Transverse colon (tissue), 4 donors: ENCODE results near the gene OTUB1. TPM values are rescaled to one million over a fixed set of nuclear protein-coding genes. Genes with fewer than 3 reads are reported as not detected.

ENCODE experiments used
- DNase-seq: peaks from one replicate; pipeline ENCODE4 v3.0.0-alpha.2; 2019
- H3K27ac ChIP-seq, 4 donors: fragments of 200-600 bp; sonication (generic); 2 replicates each; pipeline ENCODE4 v1.5.1; 2016 to 2018; ENCODE audit warnings: inconsistent platforms in 4 of 4
- H3K27me3 ChIP-seq: fragments of 200-600 bp; sonication (generic); 2 replicates; pipeline ENCODE4 v1.5.1; 2017; ENCODE audit warnings: inconsistent platforms
- H3K36me3 ChIP-seq, 4 donors: fragments of 200-600 bp; sonication (generic); 2 replicates each; pipeline ENCODE4 v1.5.1; 2017 to 2019; ENCODE audit warnings: inconsistent platforms in 4 of 4
- H3K4me1 ChIP-seq, 4 donors: fragments of 200-600 bp; sonication (generic); 2 replicates each; pipeline ENCODE4 v1.5.1; 2017 to 2020; ENCODE audit warnings: inconsistent platforms in 4 of 4
- H3K4me3 ChIP-seq, 4 donors: fragments of 200-600 bp; sonication (generic); 1 replicate in 1 of 4; 2 replicates in 3 of 4; pipeline versions ENCODE4 v1.5.1 to v1.6.1; 2017 to 2019; ENCODE audit warnings: inconsistent platforms in 4 of 4
- H3K9me3 ChIP-seq, 2 donors: fragments of 200-600 bp; sonication (generic); 2 replicates each; pipeline ENCODE4 v1.5.1; 2017 to 2019; ENCODE audit warnings: inconsistent platforms in 2 of 2
- EP300 ChIP-seq: sonication (generic); formaldehyde crosslinking; IDR thresholded peaks from one replicate; pipeline ENCODE4 v1.6.1; 2017; ENCODE audit warnings: antibody characterized with exemption, low read depth
- POLR2A ChIP-seq: fragments of 450-650 bp; IDR thresholded peaks from one replicate; pipeline ENCODE4 v1.6.1; 2016; ENCODE audit warnings: antibody characterized with exemption, mild to moderate bottlenecking, moderate library complexity
- POLR2AphosphoS5 ChIP-seq, 3 donors: sonication (generic); formaldehyde crosslinking; IDR thresholded peaks; one replicate each; pipeline ENCODE4 v1.6.1; 2016; ENCODE audit warnings: antibody characterized with exemption in 3 of 3
- WGBS, 2 donors: methylation state at CpG; one replicate each; pipeline ENCODE4 v1.1.5; 2018; ENCODE audit warnings: low coverage in 1 of 2; 5-methylcytosine and 5-hydroxymethylcytosine counted together
- in situ Hi-C, 4 donors: fragments of 200-750 bp; cut with MboI; loops; one replicate each; pipeline versions ENCODE4 v1.15.0 to v1.15.1; 2017; ENCODE audit warnings: low sequenced_read_pairs in 3 of 4, low pct_ligation_motif_present in 1 of 4, low pct_unique_long_range_greater_than_20kb in 1 of 4
- intact Hi-C: fragments of 100-400 bp; cut with DNase I; formaldehyde crosslinking; loops from one replicate; pipeline ENCODE4 v1.15.1; 2023; ENCODE audit warnings: low total_unique reads
- total RNA-seq, 4 donors: library from RNA; depleted of rRNA; stranded (reverse); fragments of >200 nt; gene quantifications; one replicate each; pipeline ENCODE4 v1.1.0, GENCODE V29; 2016
- TF ChIP-seq, protein P1 (sequence below), 5 experiments: fragments of 200-600 bp in 3 of 5; fragments of 450-650 bp in 2 of 5; sonication (generic) in 3 of 5; IDR thresholded peaks; 1 replicate in 2 of 5; 2 replicates in 3 of 5; pipeline ENCODE4 v1.5.1; 2016 to 2017; ENCODE audit warnings: antibody characterized with exemption in 5 of 5, inconsistent platforms in 3 of 5, mild to moderate bottlenecking in 2 of 5, moderate library complexity in 1 of 5

Gene OTUB1
- total RNA-seq, 4 donors from 2014 or later, result 52.7 to 114 (median 79.4) TPM

DNA sequence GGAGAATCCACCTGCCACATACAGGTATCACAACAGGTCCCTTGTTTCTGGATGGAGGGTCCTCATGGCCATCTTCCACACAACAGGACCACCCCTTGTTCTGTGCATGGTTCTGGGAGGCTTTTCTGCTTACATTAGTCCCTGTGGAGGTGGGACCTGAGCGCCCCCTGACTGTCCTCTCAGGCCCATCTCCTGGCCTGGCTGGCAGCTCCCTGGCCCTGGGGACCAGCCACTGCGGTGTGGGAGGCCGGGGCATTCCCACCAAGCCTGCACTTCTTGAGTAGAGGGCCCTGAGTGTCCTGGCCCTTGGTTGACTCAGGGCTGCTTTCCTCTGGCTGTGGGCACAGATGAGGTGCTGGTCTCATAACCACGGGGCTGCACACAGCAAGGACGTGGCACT is 6.8 kb upstream of the OTUB1 start:
- H3K4me1 ChIP-seq, result peaks cover 15 to 22% (median 18%) of the 10 kb centered on the region in 4 donors
- TF ChIP-seq, protein P1, sequence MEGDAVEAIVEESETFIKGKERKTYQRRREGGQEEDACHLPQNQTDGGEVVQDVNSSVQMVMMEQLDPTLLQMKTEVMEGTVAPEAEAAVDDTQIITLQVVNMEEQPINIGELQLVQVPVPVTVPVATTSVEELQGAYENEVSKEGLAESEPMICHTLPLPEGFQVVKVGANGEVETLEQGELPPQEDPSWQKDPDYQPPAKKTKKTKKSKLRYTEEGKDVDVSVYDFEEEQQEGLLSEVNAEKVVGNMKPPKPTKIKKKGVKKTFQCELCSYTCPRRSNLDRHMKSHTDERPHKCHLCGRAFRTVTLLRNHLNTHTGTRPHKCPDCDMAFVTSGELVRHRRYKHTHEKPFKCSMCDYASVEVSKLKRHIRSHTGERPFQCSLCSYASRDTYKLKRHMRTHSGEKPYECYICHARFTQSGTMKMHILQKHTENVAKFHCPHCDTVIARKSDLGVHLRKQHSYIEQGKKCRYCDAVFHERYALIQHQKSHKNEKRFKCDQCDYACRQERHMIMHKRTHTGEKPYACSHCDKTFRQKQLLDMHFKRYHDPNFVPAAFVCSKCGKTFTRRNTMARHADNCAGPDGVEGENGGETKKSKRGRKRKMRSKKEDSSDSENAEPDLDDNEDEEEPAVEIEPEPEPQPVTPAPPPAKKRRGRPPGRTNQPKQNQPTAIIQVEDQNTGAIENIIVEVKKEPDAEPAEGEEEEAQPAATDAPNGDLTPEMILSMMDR (IDR thresholded peaks at IDR 0.05), result no peak
- TF ChIP-seq POLR2A, result no peak
- TF ChIP-seq POLR2AphosphoS5 (IDR thresholded peaks at IDR 0.05), result no peak
- no peak for TF ChIP-seq EP300
- no peak overlapping the region for H3K4me3 ChIP-seq
- intact Hi-C loops (no loop called here), in situ Hi-C loops (no loop called here)
- no peaks in the 10 kb centered on the region for H3K36me3 ChIP-seq
- H3K27me3 ChIP-seq, result no peaks in the 10 kb centered on the region
- no peak for DNase-seq
- whole genome bisulfite sequencing, 2 donors, result 90 to 100% methylated on average over 2 to 5 of the region's 5 CpGs
- H3K9me3 ChIP-seq, result no peaks in the 10 kb centered on the region
- H3K27ac ChIP-seq, result no peak overlapping the region

DNA sequence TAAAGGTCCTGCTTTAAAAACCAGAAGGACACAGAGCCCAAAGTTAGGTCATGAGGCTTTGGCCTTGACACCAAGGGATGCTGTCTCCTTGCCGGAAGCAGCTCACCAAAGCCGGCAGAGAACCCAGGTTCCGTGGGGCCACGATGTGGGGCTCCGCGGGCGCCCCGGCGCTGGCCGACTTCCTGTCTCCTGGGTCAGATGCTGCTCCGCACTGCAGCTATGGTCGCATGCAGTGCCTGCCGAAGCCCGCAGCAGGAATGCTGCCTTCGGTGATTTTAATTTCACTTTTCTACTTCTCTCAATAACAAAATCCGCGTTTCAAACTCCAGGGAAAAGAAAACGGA is 454 bp upstream of the OTUB1 start:
- no peak for TF ChIP-seq POLR2A
- no peak for TF ChIP-seq POLR2AphosphoS5 (IDR thresholded peaks at IDR 0.05)
- TF ChIP-seq, protein P1 (IDR thresholded peaks at IDR 0.05), result no peak
- no peak for TF ChIP-seq EP300
- Histone ChIP-seq H3K4me3 (peak overlapping the region; percentile 84 to 100 (median 95)), H3K27ac (peak overlapping the region; percentile 84 to 95 (median 92)), H3K27me3 (no peaks in the 10 kb centered on the region), H3K4me1 (peaks cover 10 to 26% (median 16%) of the 10 kb centered on the region in 4 donors), H3K36me3 (peaks cover 0 to 6% (median 2%) of the 10 kb centered on the region in 4 donors), H3K9me3 (no peaks in the 10 kb centered on the region)
- in situ Hi-C loops, result no loop called here
- peak; percentile 60 for DNase-seq
- 0% methylated on average over 18 of the region's 18 CpGs; no CpG with 5 or more reads in 1 of the 2 donors for WGBS, 2 donors
- intact Hi-C loops, result no loop called here

DNA sequence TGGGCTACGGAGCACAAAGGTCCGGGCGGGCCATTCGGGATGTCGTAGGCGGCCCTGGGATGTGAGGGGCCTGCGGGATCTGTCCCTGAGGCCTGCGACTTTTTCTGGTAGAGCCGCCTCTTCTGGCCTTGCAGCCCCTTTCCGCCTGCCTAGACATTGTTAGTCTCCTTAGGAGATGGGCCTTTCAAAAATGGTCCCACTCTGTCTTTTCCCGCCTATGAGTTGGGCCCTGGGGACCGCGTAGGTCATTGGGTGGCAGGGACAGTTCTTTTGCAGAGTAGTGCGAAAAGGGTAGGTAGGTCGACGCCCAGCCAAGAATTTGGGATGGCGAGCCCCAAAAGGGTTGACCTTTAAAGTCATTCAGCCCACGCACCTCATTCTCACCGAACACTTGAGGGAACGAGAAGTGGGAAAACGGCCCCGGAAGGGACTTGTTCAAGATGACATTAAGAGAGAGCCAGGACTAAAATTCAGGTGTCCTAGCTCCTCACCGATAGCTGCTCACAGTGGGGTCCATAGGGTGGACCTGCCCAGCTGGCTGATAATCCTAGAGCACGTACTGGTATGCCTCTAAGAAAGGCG is 785 bp downstream of the OTUB1 start:
- Histone ChIP-seq H3K4me1 (peaks cover 10 to 26% (median 16%) of the 10 kb centered on the region in 4 donors), H3K27ac (peak overlapping the region; percentile 84 to 95 (median 92)), H3K36me3 (peaks cover 0 to 6% (median 2%) of the 10 kb centered on the region in 4 donors), H3K27me3 (no peaks in the 10 kb centered on the region), H3K4me3 (peak overlapping the region; percentile 84 to 100 (median 95)), H3K9me3 (no peaks in the 10 kb centered on the region)
- in situ Hi-C loops, result no loop called here
- intact Hi-C loops, result no loop called here
- 42 to 77% methylated on average over 7 to 25 of the region's 25 CpGs for WGBS, 2 donors
- no peak for TF ChIP-seq POLR2A
- TF ChIP-seq, protein P1 (IDR thresholded peaks at IDR 0.05), result no peak
- no peak for TF ChIP-seq EP300
- TF ChIP-seq POLR2AphosphoS5 (IDR thresholded peaks at IDR 0.05), result no peak
- DNase-seq, result no peak

DNA sequence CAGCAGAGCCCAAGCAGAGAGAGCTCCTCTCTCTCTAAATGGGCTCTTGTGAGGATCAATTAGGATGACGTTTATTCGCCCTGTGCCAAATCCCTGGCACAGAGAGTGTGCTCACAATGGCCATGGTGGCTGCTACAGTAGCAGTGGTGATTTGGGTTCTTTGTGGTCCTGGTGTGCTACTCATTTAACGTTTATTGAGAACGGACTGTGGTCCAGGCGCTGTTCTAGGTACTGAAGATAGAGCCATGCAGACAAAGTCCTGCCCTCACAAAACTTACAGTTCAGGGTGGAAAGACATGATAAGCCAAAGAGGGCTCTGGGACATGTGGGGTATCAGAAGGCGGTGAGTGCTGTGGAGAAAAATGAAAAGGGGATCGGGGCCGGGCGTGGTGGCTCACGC is 5.3 kb downstream of the OTUB1 start:
- intact Hi-C loops (no loop called here), in situ Hi-C loops (loop anchor here in 3 of 4 donors (10.0 kb wide), 2 partner anchors 153 to 163 kb away; no protein-coding TSS in a partner anchor)
- Histone ChIP-seq H3K27ac (no peak overlapping the region), H3K4me3 (no peak overlapping the region), H3K36me3 (peaks cover 0 to 6% (median 2%) of the 10 kb centered on the region in 4 donors), H3K9me3 (no peaks in the 10 kb centered on the region), H3K4me1 (peaks cover 8 to 20% (median 12%) of the 10 kb centered on the region in 4 donors), H3K27me3 (no peaks in the 10 kb centered on the region)
- WGBS, 2 donors, result 88 to 94% methylated on average over 8 to 10 of the region's 10 CpGs
- no peak for DNase-seq
- TF ChIP-seq EP300 (no peak), POLR2A (no peak), POLR2AphosphoS5 (IDR thresholded peaks at IDR 0.05) (no peak)
- TF ChIP-seq, protein P1 (IDR thresholded peaks at IDR 0.05), result no peak
